Heart left ventricle (tissue), 16 donors: ENCODE results near the gene TANGO6. TPM values are rescaled to one million over a fixed set of nuclear protein-coding genes. Genes with fewer than 3 reads are reported as not detected.
A peak's percentile ranks its signal among the peaks of the same experiment; 100 is the strongest.
"Not testable (repeated sequence)": the region's sequence is repeated elsewhere in the genome, so short reads cannot be mapped to it uniquely, and the experiment has no call there.

Source experiments
- ATAC-seq, 4 donors: fragments of 200-7000 bp; cut with Tn5 transposase; one replicate each; pipeline ENCODE4 v1.9.1; 2020 to 2022; ENCODE audit warnings: moderate library complexity in 4 of 4, mild to moderate bottlenecking in 3 of 4, moderate number of reproducible peaks in 1 of 4
- DNase-seq, 5 donors: peaks; one replicate each; pipeline ENCODE4 v3.0.0-alpha.2; 2020
- H3K27ac ChIP-seq, 12 donors: fragments of 200-600 bp; sonication (generic) in 4 of 12; one replicate each; pipeline versions ENCODE4 v1.5.0 to v1.8.0; 2016 to 2022; ENCODE audit warnings: mild to moderate bottlenecking in 2 of 12
- H3K27me3 ChIP-seq, 9 donors: fragments of 200-600 bp; sonication (generic) in 2 of 9; one replicate each; pipeline versions ENCODE4 v1.5.1 to v1.8.0; 2016 to 2022; ENCODE audit warnings: mild to moderate bottlenecking in 3 of 9
- H3K36me3 ChIP-seq, 9 donors: fragments of 200-600 bp; sonication (generic) in 2 of 9; one replicate each; pipeline versions ENCODE4 v1.5.0 to v1.8.0; 2018 to 2022; ENCODE audit warnings: mild to moderate bottlenecking in 2 of 9
- H3K4me1 ChIP-seq, 12 donors: fragments of 200-600 bp; sonication (generic) in 4 of 12; one replicate each; pipeline versions ENCODE4 v1.5.0 to v1.8.0; 2016 to 2022; ENCODE audit warnings: mild to moderate bottlenecking in 3 of 12
- H3K4me3 ChIP-seq, 12 donors: fragments of 200-600 bp; sonication (generic) in 4 of 12; one replicate each; pipeline versions ENCODE4 v1.5.0 to v1.8.0; 2017 to 2022; ENCODE audit warnings: mild to moderate bottlenecking in 9 of 12, moderate library complexity in 4 of 12
- H3K9me3 ChIP-seq, 12 donors: fragments of 200-600 bp; sonication (generic) in 4 of 12; one replicate each; pipeline versions ENCODE4 v1.5.0 to v1.8.0; 2016 to 2022; ENCODE audit warnings: mild to moderate bottlenecking in 1 of 12
- CTCF ChIP-seq, 12 donors: fragments of 200-600 bp; sonication (generic) in 4 of 12; IDR thresholded peaks; one replicate each; pipeline versions ENCODE4 v1.5.0 to v1.8.0; 2018 to 2022; ENCODE audit warnings: antibody characterized with exemption in 12 of 12, mild to moderate bottlenecking in 5 of 12
- POLR2A ChIP-seq, 2 donors: fragments of 450-650 bp; IDR thresholded peaks; one replicate each; pipeline ENCODE4 v1.6.1; 2017; ENCODE audit warnings: antibody characterized with exemption in 2 of 2, mild to moderate bottlenecking in 2 of 2, moderate library complexity in 2 of 2
- WGBS, 4 donors: extraction: QIAGEN DNeasy Blood & Tissue Kit in 2 of 4; methylation state at CpG; one replicate each; pipeline versions ENCODE4 v1.1.5 to v1.1.7; 2013 to 2018; 5-methylcytosine and 5-hydroxymethylcytosine counted together
- intact Hi-C, 10 donors: fragments of 100-400 bp; cut with DNase I; formaldehyde crosslinking; loops; one replicate each; pipeline versions ENCODE4 v1.11.1 to v1.14.2; 2022
- polyA plus RNA-seq, 2 donors: library from polyadenylated mRNA; stranded (reverse); fragments of 200-250 nt; gene quantifications; one replicate each; pipeline ENCODE4 v1.2.3, GENCODE V29; 2013
- total RNA-seq, 9 donors: library from RNA; depleted of rRNA in 2 of 9; stranded (reverse); fragments of >200 nt in 2 of 9; fragmentation: NEBNext Ultra II Directional in 3 of 9; extraction: Animal tissue kit (Norgen Biotek cat#: 25700) in 3 of 9; gene quantifications; one replicate each; pipeline versions ENCODE4 v1.1.0 to v1.2.4, GENCODE V29; 2016 to 2023
- donor health status: ischemic (EF 13 %, LVEDD 7.1; RV severe dilation, severe dysfunction).
- donor health status: healthy with polysubstance abuse.
- donor health status: DM: no; HTN: yes; CAD: no.
- donor health status: DM: no; HTN: no; CAD: no.
- donor health status: ischemic (EF 25% LVEDD 6.9; RV normal size, moderate dysfunction).
- donor health status: ischemic (EF 25% LVEDD 5.7; RV mildly dilated, moderate dysfunction).
- donor health status: healthy.
- donor health status: DM: yes; HTN: yes; CAD: no.
- donor health status: ischemic (EF 35%, LVEDD 5.7; RV mildly dilated, moderate dysfunction).
- donor health status: nonischemic (EF 11% LVEDD 7.7; RV severe dilation, severe dysfunction).
- donor health status: DM: yes; HTN: yes; CAD: no.
- donor health status: PGD.
- donor health status: ischemic (EF 29% LVEDD 5.4; RV normal size, mild dysfunction).
- donor health status: nonischemic (EF 23%, LVEDD 6.1; RV moderate dilation, normal function).

TANGO6 gene
- total and polyA plus RNA-seq, 11 donors, result 1.8 to 14.1 (median 8.8) TPM

GRCh38 chr16:69119536-69119935 is 276.2 kb downstream of the TANGO6 start:
- 95 to 100% (median 99%) methylated on average over 1 to 2 of the region's 2 CpGs for WGBS, 4 donors
- intact Hi-C loops, result loop anchor here in 4 of 10 donors (5.0 to 10.0 kb wide), 4 partner anchors 135 to 585 kb away; partner anchors contain the start of gene ZFP90 (in 1 of the 4)
- Histone ChIP-seq H3K36me3 (peaks cover 0 to 72% (median 50%) of the 10 kb centered on the region in 9 donors), H3K4me3 (no peak overlapping the region), H3K27me3 (no peaks in the 10 kb centered on the region), H3K27ac (no peak overlapping the region), H3K9me3 (no peaks in the 10 kb centered on the region), H3K4me1 (peaks cover 0 to 38% (median 19%) of the 10 kb centered on the region in 12 donors)
- no peak for DNase-seq
- no peak for ATAC-seq
- TF ChIP-seq POLR2A (IDR thresholded peaks at IDR 0.05) (no peak), CTCF (IDR thresholded peaks at IDR 0.05) (no peak)

- TF ChIP-seq CTCF (IDR thresholded peaks at IDR 0.05) (no peak), POLR2A (IDR thresholded peaks at IDR 0.05) (no peak)
- Histone ChIP-seq H3K27me3 (no peaks in the 10 kb centered on the region), H3K4me3 (no peak overlapping the region), H3K27ac (no peak overlapping the region), H3K9me3 (no peaks in the 10 kb centered on the region), H3K36me3 (peaks cover 0 to 69% (median 44%) of the 10 kb centered on the region in 9 donors), H3K4me1 (peaks cover 0 to 38% (median 19%) of the 10 kb centered on the region in 12 donors)
- no peak for ATAC-seq
- intact Hi-C loops, result loop anchor here in 9 of 10 donors (5.0 to 10.0 kb wide), 6 partner anchors 218 to 595 kb away; partner anchors contain the start of gene ZFP90 (in 1 of the 9)
- DNase-seq, result no peak
- 94 to 98% (median 96%) methylated on average over 19 of the region's 19 CpGs for WGBS, 4 donors
These were observed 276.8 kb downstream of the TANGO6 start for GRCh38 chr16:69120096-69120664.

GRCh38 chr16:69123910-69124309 is 280.6 kb downstream of the TANGO6 start:
- H3K27ac ChIP-seq, result no peak overlapping the region
- intact Hi-C loops, result loop anchor here (1.0 to 10.0 kb wide), 9 partner anchors 221 to 599 kb away; partner anchors contain the start of gene ZFP90 (in 1 of the 10)
- peak in 2 of 4 donors; percentile 41 to 45 for ATAC-seq
- no peaks in the 10 kb centered on the region for H3K9me3 ChIP-seq
- no peak for TF ChIP-seq POLR2A (IDR thresholded peaks at IDR 0.05)
- peak; percentile 54 to 79 (median 71) for TF ChIP-seq CTCF (IDR thresholded peaks at IDR 0.05)
- peak in 3 of 5 donors; percentile 44 to 67 (median 51) for DNase-seq
- H3K4me3 ChIP-seq, result no peak overlapping the region
- WGBS, 4 donors, result 81 to 89% (median 84%) methylated on average over 3 of the region's 3 CpGs
- peaks cover 0 to 56% (median 30%) of the 10 kb centered on the region in 9 donors for H3K36me3 ChIP-seq
- H3K4me1 ChIP-seq, result peaks cover 0 to 19% (median 5%) of the 10 kb centered on the region in 12 donors
- H3K27me3 ChIP-seq, result no peaks in the 10 kb centered on the region

GRCh38 chr16:69124406-69124805 is 281.1 kb downstream of the TANGO6 start:
- not testable (repeated sequence) for ATAC-seq, H3K9me3 ChIP-seq, DNase-seq, H3K27me3 ChIP-seq, H3K27ac ChIP-seq, H3K4me3 ChIP-seq
- intact Hi-C loops, result loop anchor here (1.0 to 10.0 kb wide), 9 partner anchors 222 to 600 kb away; partner anchors contain the start of gene ZFP90 (in 1 of the 10)
- 92 to 94% (median 92%) methylated on average over 8 of the region's 8 CpGs for WGBS, 4 donors
- peaks cover 0 to 51% (median 25%) of the 10 kb centered on the region in 9 donors for H3K36me3 ChIP-seq
- H3K4me1 ChIP-seq, result peaks cover 0 to 17% (median 3%) of the 10 kb centered on the region in 12 donors

- ATAC-seq, DNase-seq: not testable (repeated sequence)
- intact Hi-C loops, result loop anchor here (1.0 to 10.0 kb wide), 9 partner anchors 222 to 600 kb away; partner anchors contain the start of gene ZFP90 (in 1 of the 10)
These were observed 281.6 kb downstream of the TANGO6 start for GRCh38 chr16:69124961-69125360.

More at GRCh38 chr16:69124961-69125360, 281.6 kb downstream of the TANGO6 start:
- WGBS, 4 donors, result 95 to 97% (median 96%) methylated on average over 14 of the region's 14 CpGs
- not testable (repeated sequence) for H3K4me3 ChIP-seq, H3K27me3 ChIP-seq, H3K27ac ChIP-seq, H3K9me3 ChIP-seq
- peaks cover 0 to 45% (median 19%) of the 10 kb centered on the region in 9 donors for H3K36me3 ChIP-seq
- peaks cover 0 to 17% (median 4%) of the 10 kb centered on the region in 12 donors for H3K4me1 ChIP-seq
